ENCODE results near the gene CUX1.

- TF ChIP-seq CTCF (IDR thresholded peaks at IDR 0.05; ENCODE audit: low read depth, low read length, poor library complexity, severe bottlenecking) (no peak), EZH2phosphoT487 (IDR thresholded peaks at IDR 0.05; ENCODE audit: borderline replicate concordance, low read length) (no peak)
Measured at GRCh38 chr7:102222445-102222844, 405.0 kb downstream of the CUX1 start.
